ENCODE results near the gene PLA2G2C.
A peak's percentile ranks its signal among the peaks of the same experiment; 100 is the strongest.

PLA2G2C gene

GRCh38 chr1:20202166-20202565, 15.8 kb upstream of the PLA2G2C start:
- DNase-seq = no peak

- no peak for DNase-seq
Observed at GRCh38 chr1:20200966-20201365, 14.6 kb upstream of the PLA2G2C start.

- no peak for DNase-seq
Observed at GRCh38 chr1:20199840-20200239, 13.5 kb upstream of the PLA2G2C start.

- no peak for DNase-seq
Observed at GRCh38 chr1:20199403-20199802, 13.1 kb upstream of the PLA2G2C start.

- no peak for DNase-seq
Observed at GRCh38 chr1:20198918-20199317, 12.6 kb upstream of the PLA2G2C start.

GRCh38 chr1:20198296-20198695, 12.0 kb upstream of the PLA2G2C start:
- no peak for DNase-seq

- no peak for DNase-seq
Observed at GRCh38 chr1:20197329-20197791, 11.0 kb upstream of the PLA2G2C start.

GRCh38 chr1:20195462-20195780, 9.1 kb upstream of the PLA2G2C start:
- DNase-seq = no peak

- DNase-seq = peak; percentile 75
Observed at GRCh38 chr1:20194757-20195461, 8.6 kb upstream of the PLA2G2C start.

- no peak for DNase-seq
Observed at GRCh38 chr1:20194224-20194623, 7.9 kb upstream of the PLA2G2C start.

GRCh38 chr1:20192871-20193411, 6.6 kb upstream of the PLA2G2C start:
- DNase-seq = no peak

GRCh38 chr1:20192364-20192763, 6.0 kb upstream of the PLA2G2C start:
- no peak for DNase-seq

- DNase-seq = no peak
Observed at GRCh38 chr1:20191266-20191825, 5.0 kb upstream of the PLA2G2C start.

GRCh38 chr1:20190256-20191160, 4.2 kb upstream of the PLA2G2C start:
- no peak for DNase-seq

GRCh38 chr1:20189664-20190063, 3.3 kb upstream of the PLA2G2C start:
- DNase-seq = no peak

- no peak for DNase-seq
Observed at GRCh38 chr1:20188455-20188817, 2.1 kb upstream of the PLA2G2C start.

GRCh38 chr1:20187813-20188454, 1.6 kb upstream of the PLA2G2C start:
- DNase-seq = no peak

GRCh38 chr1:20187103-20187812, 940 bp upstream of the PLA2G2C start:
- DNase-seq = no peak

- DNase-seq = peak; percentile 40
Observed at GRCh38 chr1:20184997-20185833, 1.1 kb downstream of the PLA2G2C start.

GRCh38 chr1:20184481-20184900, 1.8 kb downstream of the PLA2G2C start:
- no peak for DNase-seq

GRCh38 chr1:20183616-20184271, 2.6 kb downstream of the PLA2G2C start:
- DNase-seq = no peak
